Bone marrow (tissue), 2 donors: ENCODE data around the gene MYO3A.

Experiments
- DNase-seq, 2 donors: peaks; one replicate each; lab custom pipeline; 2025; lab: John Stamatoyannopoulos, UW

Gene MYO3A

GRCh38 chr10:25933653-25934608, at the start of gene MYO3A:
MYO3A (plus strand) TSS chr10:25934229; CDS start chr10:25952111, 17,882 bp downstream.
- DNase-seq, result no peak

GRCh38 chr10:25888627-25889026, 45.4 kb upstream of the MYO3A start:
- no peak for DNase-seq

GRCh38 chr10:25890995-25891394, 43.0 kb upstream of the MYO3A start:
- DNase-seq, result no peak

GRCh38 chr10:25895856-25896255, 38.2 kb upstream of the MYO3A start:
- DNase-seq, result no peak

- DNase-seq, result no peak
Measured at GRCh38 chr10:25896421-25896820, 37.6 kb upstream of the MYO3A start.

GRCh38 chr10:25899304-25899703, 34.7 kb upstream of the MYO3A start:
- DNase-seq, result no peak

GRCh38 chr10:25901199-25901598, 32.8 kb upstream of the MYO3A start:
- no peak for DNase-seq

- no peak for DNase-seq
Measured at GRCh38 chr10:25902002-25902401, 32.0 kb upstream of the MYO3A start.

- DNase-seq, result no peak
Measured at GRCh38 chr10:25907261-25907660, 26.8 kb upstream of the MYO3A start.

- DNase-seq, result no peak
Measured at GRCh38 chr10:25912866-25913265, 21.2 kb upstream of the MYO3A start.

GRCh38 chr10:25914776-25915175, 19.3 kb upstream of the MYO3A start:
- no peak for DNase-seq

- DNase-seq, result no peak
Measured at GRCh38 chr10:25934621-25935139, 651 bp downstream of the MYO3A start.

- no peak for DNase-seq
Measured at GRCh38 chr10:25938405-25938804, 4.4 kb downstream of the MYO3A start.

- DNase-seq, result no peak
Measured at GRCh38 chr10:25944771-25945170, 10.7 kb downstream of the MYO3A start.

GRCh38 chr10:25952857-25953256, 18.8 kb downstream of the MYO3A start:
- no peak for DNase-seq

GRCh38 chr10:25954851-25955250, 20.8 kb downstream of the MYO3A start:
- no peak for DNase-seq

- no peak for DNase-seq
Measured at GRCh38 chr10:25959540-25960232, 25.7 kb downstream of the MYO3A start.

- no peak for DNase-seq
Measured at GRCh38 chr10:25965584-25965983, 31.6 kb downstream of the MYO3A start.

- DNase-seq, result no peak
Measured at GRCh38 chr10:25966844-25967243, 32.8 kb downstream of the MYO3A start.

GRCh38 chr10:25972631-25973030, 38.6 kb downstream of the MYO3A start:
- DNase-seq, result no peak

- no peak for DNase-seq
Measured at GRCh38 chr10:25974897-25975459, 40.9 kb downstream of the MYO3A start.

GRCh38 chr10:25978771-25979170, 44.7 kb downstream of the MYO3A start:
- no peak for DNase-seq

GRCh38 chr10:25982107-25982506, 48.1 kb downstream of the MYO3A start:
- DNase-seq, result no peak
